Activated CD8-positive, alpha-beta T cell treated with anti-CD3 and anti-CD28 coated beads for 36 hours (primary cell): ENCODE results near the gene SIVA1. TPM values are rescaled to one million over a fixed set of nuclear protein-coding genes. Genes with fewer than 3 reads are reported as not detected.

ENCODE experiments used
- ATAC-seq: fragments of 200-7000 bp; cut with Tn5 transposase; one replicate; pipeline ENCODE4 v1.10.0; 2021; ENCODE audit warnings: mild to moderate bottlenecking, moderate library complexity
- CTCF ChIA-PET: fragments of 350-600 bp; sonication (Branson Sonifier 250); formaldehyde crosslinking; loops from one replicate; lab custom pipeline; 2021; ENCODE audit warnings: antibody characterized with exemption; lab: Charles Lee
- POLR2A ChIA-PET: fragments of 350-600 bp; sonication (Branson Sonifier 250); formaldehyde crosslinking; loops from one replicate; lab custom pipeline; 2021; ENCODE audit warnings: antibody characterized with exemption; lab: Charles Lee
- DNase-seq: peaks from one replicate; pipeline ENCODE4 v3.0.0-alpha.2; 2020
- H3K27ac Mint-ChIP-seq: one replicate; pipeline ENCODE4 v1.8.0; 2021; ENCODE audit warnings: mild to moderate bottlenecking, mixed read lengths
- H3K27me3 Mint-ChIP-seq: one replicate; pipeline ENCODE4 v1.8.0; 2021; ENCODE audit warnings: mixed read lengths
- H3K36me3 Mint-ChIP-seq: one replicate; pipeline ENCODE4 v1.8.0; 2021; ENCODE audit warnings: low read depth, mixed read lengths
- H3K4me1 Mint-ChIP-seq: one replicate; pipeline ENCODE4 v1.8.0; 2021; ENCODE audit warnings: low read depth, mixed read lengths
- H3K4me3 Mint-ChIP-seq: one replicate; pipeline ENCODE4 v1.8.0; 2021; ENCODE audit warnings: mild to moderate bottlenecking, moderate library complexity, mixed read lengths
- H3K9me3 Mint-ChIP-seq: one replicate; pipeline ENCODE4 v1.8.0; 2021; ENCODE audit warnings: mixed read lengths
- CTCF ChIP-seq: fragments of 200-600 bp; IDR thresholded peaks from one replicate; pipeline ENCODE4 v1.8.0; 2022; ENCODE audit warnings: antibody characterized with exemption, mild to moderate bottlenecking
- intact Hi-C: fragments of 100-400 bp; cut with micrococcal nuclease; formaldehyde crosslinking; loops from one replicate; pipeline ENCODE4 v1.10.0; 2022
- total RNA-seq, 2 experiments: library from RNA; stranded (reverse); gene quantifications; one replicate each; pipeline ENCODE4 v1.2.3, GENCODE V29; 2021

The SIVA1 gene
- total RNA-seq, 2 experiments from 2014 or later: 115 to 125 TPM

- POLR2A ChIA-PET: no interaction called here
- Mint-ChIP-seq H3K27me3 (no peaks in the 10 kb centered on the region), H3K27ac (no peak overlapping the region), H3K9me3 (no peaks in the 10 kb centered on the region), H3K4me1 (peaks cover 9% of the 10 kb centered on the region), H3K36me3 (no peaks in the 10 kb centered on the region), H3K4me3 (no peak overlapping the region)
- no peak for ATAC-seq
- DNase-seq: no peak
- CTCF ChIA-PET: no interaction called here
- no peak for TF ChIP-seq CTCF
- intact Hi-C loops: no loop called here
Measured at GRCh38 chr14:104805941-104806624, 53.1 kb downstream of the SIVA1 start.

DNA sequence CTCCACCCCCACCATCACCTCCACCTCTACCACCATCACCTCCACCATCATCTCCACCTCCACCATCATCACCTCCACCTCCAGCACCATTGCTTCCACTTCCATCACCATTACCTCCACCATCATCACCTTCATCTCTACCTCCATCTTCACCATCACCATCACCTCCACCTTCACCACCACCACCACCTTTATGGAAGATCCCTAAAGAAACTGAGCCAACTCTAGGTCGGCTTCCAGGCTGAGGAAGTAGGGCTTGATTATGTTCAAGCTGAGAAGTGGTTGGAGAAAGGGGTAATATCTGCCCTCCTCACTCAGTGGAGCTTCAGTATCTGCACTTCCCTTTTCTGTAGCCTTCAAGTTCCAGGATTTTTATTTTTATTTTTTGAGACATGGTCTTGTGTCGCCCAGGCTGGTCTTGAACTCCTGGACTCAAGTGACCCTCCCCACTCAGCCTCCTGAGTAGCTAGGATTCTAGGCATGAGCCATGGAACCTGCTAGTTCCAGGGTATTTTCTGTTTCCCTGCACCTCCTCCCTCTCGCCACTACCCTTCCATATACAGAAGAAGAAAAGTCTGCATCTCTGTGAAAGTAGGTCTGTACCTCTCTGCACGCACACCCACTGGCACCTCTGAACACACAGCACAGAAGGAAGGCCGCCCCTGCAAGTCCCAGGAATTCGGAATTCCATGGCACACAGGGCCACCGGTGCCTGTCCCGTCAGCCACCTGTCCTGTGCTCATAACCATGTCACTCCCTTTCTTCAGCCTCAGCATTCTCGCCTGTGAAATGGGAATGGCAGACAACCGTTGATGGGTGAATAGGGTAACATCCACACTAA is 53.9 kb downstream of the SIVA1 start:
- H3K9me3 Mint-ChIP-seq: no peaks in the 10 kb centered on the region
- H3K27ac Mint-ChIP-seq: no peak overlapping the region
- H3K4me1 Mint-ChIP-seq: peaks cover 6% of the 10 kb centered on the region
- ChIA-PET POLR2A (no interaction called here), CTCF (no interaction called here)
- intact Hi-C loops: no loop called here
- no peaks in the 10 kb centered on the region for H3K36me3 Mint-ChIP-seq
- ATAC-seq (no peak), DNase-seq (no peak)
- no peaks in the 10 kb centered on the region for H3K27me3 Mint-ChIP-seq
- H3K4me3 Mint-ChIP-seq: no peak overlapping the region
- TF ChIP-seq CTCF: no peak

DNA sequence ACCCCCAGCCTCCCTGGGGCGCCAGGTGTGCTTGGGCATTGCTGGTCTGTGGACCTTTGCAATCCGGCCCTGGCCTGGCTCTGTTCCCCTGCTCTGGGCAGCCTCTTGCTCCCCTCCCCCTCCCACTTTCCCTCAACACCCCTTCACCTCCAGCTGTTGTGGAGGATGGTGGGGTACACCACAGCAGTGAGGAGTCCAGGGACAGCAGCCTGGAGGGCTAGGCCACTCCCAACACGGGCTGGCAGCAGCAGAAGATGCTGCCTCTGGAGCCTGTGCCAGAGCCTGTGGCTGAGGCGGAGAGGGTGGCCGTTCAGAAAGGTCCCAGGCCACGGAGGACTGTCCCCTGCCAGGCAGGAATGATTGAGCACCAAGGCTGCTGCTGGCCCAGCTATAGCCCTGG is 55.5 kb downstream of the SIVA1 start:
- Mint-ChIP-seq H3K4me1 (peaks cover 1% of the 10 kb centered on the region), H3K4me3 (no peak overlapping the region), H3K9me3 (no peaks in the 10 kb centered on the region), H3K36me3 (no peaks in the 10 kb centered on the region), H3K27me3 (no peaks in the 10 kb centered on the region), H3K27ac (no peak overlapping the region)
- intact Hi-C loops: no loop called here
- TF ChIP-seq CTCF: no peak
- DNase-seq (no peak), ATAC-seq (no peak)
- POLR2A ChIA-PET: no interaction called here
- CTCF ChIA-PET: no interaction called here

Other genes with a start within 250 kb of the SIVA1 start
- not detected for gene C14orf180, start 173.4 kb upstream of the SIVA1 start, total RNA-seq
- not detected for gene TMEM179, start 148.4 kb upstream of the SIVA1 start, total RNA-seq
- 10 to 100 TPM; 61.5 to 65.0 TPM for gene INF2, start 63.5 kb upstream of the SIVA1 start, total RNA-seq
- gene ADSS1, start 28.9 kb upstream of the SIVA1 start, total RNA-seq: 1 to 10 TPM; 2.7 to 3.0 TPM
- gene AKT1, start 42.6 kb downstream of the SIVA1 start, total RNA-seq: 100 to 1,000 TPM; 116 to 121 TPM
- gene ZBTB42, start 48.0 kb downstream of the SIVA1 start, total RNA-seq: 1 to 10 TPM; 1.3 TPM
- 1 to 10 TPM; 2.2 to 2.3 TPM for gene CEP170B, start 112.1 kb downstream of the SIVA1 start, total RNA-seq
- gene PLD4, start 171.7 kb downstream of the SIVA1 start, total RNA-seq: not detected
- under 1 TPM in 1 of 2 experiments, not detected in 1; 0.02 TPM for gene AHNAK2, start 225.2 kb downstream of the SIVA1 start, total RNA-seq
- gene CLBA1, start 232.6 kb downstream of the SIVA1 start, total RNA-seq: under 1 TPM; 0.47 to 0.67 TPM